Measurements from ENCODE around the gene ACTL8. TPM values are rescaled to one million over a fixed set of nuclear protein-coding genes. Genes with fewer than 3 reads are reported as not detected.

The ACTL8 gene
- total RNA-seq, 1 experiment from 2014 or later, result 0.69 TPM

- TF ChIP-seq ELF1 (IDR thresholded peaks at IDR 0.05; ENCODE audit: borderline replicate concordance, low read depth) (no peak), POLR2A (IDR thresholded peaks at IDR 0.05; ENCODE audit: borderline replicate concordance, extremely low read depth, insufficient read depth, insufficient read length) (no peak), ATF3 (IDR thresholded peaks at IDR 0.05) (no peak), TCF7L2 (IDR thresholded peaks at IDR 0.05; ENCODE audit: borderline replicate concordance, extremely low read depth, insufficient read depth, insufficient read length) (no peak), RAD21 (IDR thresholded peaks at IDR 0.05; ENCODE audit: low read depth) (no peak), ZFX (IDR thresholded peaks at IDR 0.05) (no peak), ZBTB33 (IDR thresholded peaks at IDR 0.05; ENCODE audit: extremely low read depth, insufficient replicate concordance, low read length) (no peak), REST (IDR thresholded peaks at IDR 0.05; ENCODE audit: low read depth) (no peak), EZH2phosphoT487 (IDR thresholded peaks at IDR 0.05; ENCODE audit: borderline replicate concordance) (no peak), JUND (IDR thresholded peaks at IDR 0.05) (no peak), CTCF (IDR thresholded peaks at IDR 0.05 in 2 of 3, conservative IDR thresholded peaks at IDR 0.05 in 1 of 3; ENCODE audit: borderline replicate concordance in 1 of 3, insufficient read depth in 1 of 3, low read depth in 2 of 3, low read length in 2 of 3) (no peak), CEBPB (IDR thresholded peaks at IDR 0.05; ENCODE audit: low read depth) (no peak), SRF (IDR thresholded peaks at IDR 0.05; ENCODE audit: low read depth) (no peak)
- H3K4me1 ChIP-seq (ENCODE audit: control insufficient read depth in 1 of 2, insufficient read depth in 2 of 2, low read length in 2 of 2), result peaks cover 0 to 7% of the 10 kb centered on the region in 2 experiments; a peak in 2 of 4 replicates
- no peak for ATAC-seq
- ChIA-PET RAD21 (ENCODE audit: low non-redundant PET in 1 of 2, low total read pairs in 2 of 2, uncharacterized antibody in 2 of 2, unreplicated experiment in 2 of 2) (no interaction called here), CTCF (no interaction called here), POLR2A (no interaction called here)
- no peak for DNase-seq (ENCODE audit: low read depth, low spot score)
- no peaks in the 10 kb centered on the region for H3K9me3 ChIP-seq (ENCODE audit: control insufficient read depth in 1 of 2, insufficient read depth in 1 of 2, low read depth in 1 of 2, low read length in 2 of 2)
- H3K9me2 ChIP-seq (ENCODE audit: insufficient read depth), result no peaks in the 10 kb centered on the region
- H3K36me3 ChIP-seq (ENCODE audit: control insufficient read depth in 1 of 2, insufficient read depth in 2 of 2, low read length in 2 of 2), result no peaks in the 10 kb centered on the region
- H2AFZ ChIP-seq (ENCODE audit: low read depth, low read length, poor library complexity, severe bottlenecking), result no peak overlapping the region
- intact Hi-C loops (cut with micrococcal nuclease), result no loop called here
- no peaks in the 10 kb centered on the region for H3K27me3 ChIP-seq (ENCODE audit: insufficient read depth, low read length)
- no peaks in the 10 kb centered on the region for H3K79me2 ChIP-seq (ENCODE audit: insufficient read depth, low read length)
- no peak overlapping the region for H3K4me3 ChIP-seq (replicated peaks in 1 of 2; ENCODE audit: low read depth in 1 of 2, low read length in 2 of 2)
- no peak overlapping the region for H3K9ac ChIP-seq (ENCODE audit: low read length)
- no TSS peak for BruUV-seq (replicated peaks)
- no peak overlapping the region for H3K4me2 ChIP-seq (ENCODE audit: low read length)
- H3K27ac ChIP-seq (ENCODE audit: low read depth, low read length), result no peak overlapping the region
- no peaks in the 10 kb centered on the region for H4K20me1 ChIP-seq (ENCODE audit: insufficient read depth)
Measured at GRCh38 chr1:17734609-17735008, 20.5 kb upstream of the ACTL8 start.
